ENCODE measurements around the gene PROZ.

Gene PROZ

DNA sequence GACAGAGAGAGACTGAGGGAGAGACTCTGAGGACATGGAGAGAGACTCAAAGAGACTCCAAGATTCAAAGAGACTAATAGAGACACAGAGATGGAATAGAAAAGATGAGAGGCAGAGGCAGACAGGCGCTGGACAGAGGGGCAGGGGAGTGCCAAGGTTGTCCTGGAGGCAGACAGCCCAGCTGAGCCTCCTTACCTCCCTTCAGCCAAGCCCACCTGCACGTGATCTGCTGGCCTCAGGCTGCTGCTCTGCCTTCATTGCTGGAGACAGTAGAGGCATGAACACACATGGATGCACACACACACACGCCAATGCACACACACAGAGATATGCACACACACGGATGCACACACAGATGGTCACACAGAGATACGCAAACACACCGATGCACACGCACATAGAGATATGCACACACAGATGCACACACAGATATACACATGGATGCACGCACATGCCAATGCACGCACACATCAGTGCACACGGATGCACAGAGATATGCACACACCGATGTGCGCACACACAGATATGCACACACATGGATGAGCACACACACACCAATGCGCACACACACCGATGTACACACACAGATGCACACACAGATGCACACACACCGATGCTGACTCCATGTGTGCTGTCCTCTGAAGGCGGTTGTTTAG lies 39.2 kb upstream of the PROZ start:
- FAIRE-seq (no peak), DNase-seq (ENCODE audit: low spot score) (no peak)

DNA sequence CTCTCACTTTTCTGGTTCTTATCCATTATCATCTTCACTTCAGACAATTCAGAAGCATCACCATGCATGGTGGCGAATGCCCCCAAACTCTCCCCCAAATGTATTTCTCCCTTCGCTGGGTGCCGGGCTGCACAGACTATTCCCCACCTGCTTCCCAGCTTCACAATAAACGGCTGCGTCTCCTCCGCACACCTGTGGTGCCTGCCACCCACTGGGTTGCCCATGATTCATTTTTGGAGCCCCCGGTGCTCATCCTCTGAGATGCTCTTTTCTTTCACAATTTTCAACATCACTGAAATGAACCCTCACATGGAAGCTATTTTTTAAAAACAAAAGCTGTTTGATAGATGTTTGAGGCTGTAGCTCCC lies 38.6 kb upstream of the PROZ start:
- DNase-seq (ENCODE audit: low spot score), result no peak
- no peak for FAIRE-seq

DNA sequence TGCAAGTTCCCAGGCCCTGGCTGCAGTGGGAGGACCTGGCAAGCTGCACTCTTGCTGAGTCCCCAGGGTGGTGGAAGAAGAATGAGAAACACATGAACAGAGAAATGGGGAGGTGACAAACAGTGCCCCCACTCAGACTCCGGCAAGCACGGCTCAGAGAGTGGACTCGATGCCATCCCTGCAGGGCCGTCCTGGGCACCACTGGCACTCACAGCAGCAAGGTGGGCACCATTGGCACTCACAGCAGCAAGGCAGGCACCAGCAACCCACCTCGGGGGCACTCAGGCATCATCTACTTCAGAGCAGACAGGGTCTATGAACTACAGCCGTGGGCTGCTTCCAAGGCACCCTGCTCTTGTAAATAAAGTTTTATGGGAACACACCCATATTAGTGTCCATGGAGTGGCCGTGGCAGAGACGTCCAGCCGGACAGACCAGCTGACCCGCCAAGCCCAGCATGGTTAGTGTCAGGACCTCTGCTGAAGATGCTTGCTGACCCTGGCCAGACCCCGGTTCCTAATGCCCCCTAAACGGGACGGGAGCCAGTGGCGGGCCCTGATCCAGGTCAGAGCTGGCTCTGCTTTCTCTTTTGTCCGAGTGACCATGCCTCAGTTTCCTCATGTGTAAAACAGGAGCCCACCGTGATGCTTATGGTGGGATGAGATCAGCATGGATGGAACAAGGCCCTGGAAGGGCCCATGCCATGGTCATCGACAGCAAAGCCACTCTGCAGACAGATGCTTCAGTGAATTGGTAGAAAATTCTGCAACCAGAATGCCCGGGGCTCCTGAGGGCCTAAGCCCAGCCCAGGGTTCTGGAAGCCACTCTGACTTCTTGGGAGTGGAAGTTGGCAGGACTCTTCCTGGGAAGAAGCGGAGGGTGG lies 37.9 kb upstream of the PROZ start:
- DNase-seq (ENCODE audit: low spot score) (no peak), FAIRE-seq (no peak)

DNA sequence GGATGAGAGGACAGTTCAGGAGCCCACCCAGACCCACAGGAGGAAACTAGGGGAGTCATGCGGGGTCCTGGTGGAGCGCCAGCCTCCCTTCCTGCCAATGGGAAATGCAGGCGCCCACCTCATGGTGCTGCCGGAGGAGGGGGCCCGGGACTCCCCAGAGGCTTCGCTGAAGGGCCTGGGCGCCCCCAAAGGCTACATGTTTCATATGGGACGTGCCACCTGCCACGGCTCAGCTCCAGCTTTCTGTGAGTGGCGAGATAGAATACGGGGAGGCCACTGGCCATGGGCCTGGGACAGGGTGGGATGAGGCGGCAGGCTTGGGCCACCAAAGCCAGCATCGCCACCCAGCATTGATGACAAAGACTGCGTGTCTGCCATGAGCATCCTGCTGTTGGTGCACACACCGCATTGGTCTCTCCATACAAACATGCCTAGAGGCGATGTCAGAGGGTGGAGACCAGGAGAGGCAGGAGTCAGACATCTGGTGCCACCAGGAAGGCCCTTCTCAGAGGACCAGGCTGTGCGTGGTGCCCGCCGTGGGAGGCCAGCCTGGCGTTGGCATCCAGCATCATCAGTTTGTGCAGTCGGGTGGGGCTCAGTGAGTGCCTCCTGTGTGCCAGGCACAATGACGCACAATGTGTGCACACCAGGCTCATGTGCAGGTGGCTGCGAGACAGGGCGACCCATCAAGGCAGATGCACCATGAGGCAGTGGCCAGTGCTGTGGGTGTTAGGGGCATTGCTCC lies 37.1 kb upstream of the PROZ start:
- FAIRE-seq (no peak), DNase-seq (ENCODE audit: low spot score) (no peak)

DNA sequence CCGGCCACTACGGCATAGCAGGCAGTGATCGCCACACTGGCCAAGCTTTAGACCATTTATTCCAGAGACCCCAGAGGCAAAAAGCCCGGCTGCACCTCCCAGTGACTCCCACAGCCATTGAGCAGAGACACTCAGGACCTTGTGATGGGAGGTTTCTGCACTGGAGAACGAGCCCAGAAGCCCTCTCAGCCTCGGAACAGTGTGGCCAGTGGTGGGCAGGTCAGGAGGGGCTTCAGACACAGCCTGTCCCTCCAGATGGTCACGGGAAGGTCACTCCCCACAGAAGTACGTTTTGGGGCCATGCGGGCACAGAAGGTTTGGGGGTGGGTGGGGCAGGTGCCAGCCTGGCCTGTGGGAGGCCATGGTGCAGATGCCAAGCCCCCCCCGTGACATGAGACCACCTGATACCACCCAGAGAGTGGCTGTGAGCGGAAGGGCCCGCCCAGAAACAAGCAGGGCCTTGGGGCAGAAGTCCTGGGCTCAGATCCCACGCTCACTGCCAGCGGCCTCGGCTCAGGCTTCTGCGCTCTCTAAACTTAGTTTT lies 36.4 kb upstream of the PROZ start:
- FAIRE-seq (no peak), DNase-seq (ENCODE audit: low spot score) (no peak)

DNA sequence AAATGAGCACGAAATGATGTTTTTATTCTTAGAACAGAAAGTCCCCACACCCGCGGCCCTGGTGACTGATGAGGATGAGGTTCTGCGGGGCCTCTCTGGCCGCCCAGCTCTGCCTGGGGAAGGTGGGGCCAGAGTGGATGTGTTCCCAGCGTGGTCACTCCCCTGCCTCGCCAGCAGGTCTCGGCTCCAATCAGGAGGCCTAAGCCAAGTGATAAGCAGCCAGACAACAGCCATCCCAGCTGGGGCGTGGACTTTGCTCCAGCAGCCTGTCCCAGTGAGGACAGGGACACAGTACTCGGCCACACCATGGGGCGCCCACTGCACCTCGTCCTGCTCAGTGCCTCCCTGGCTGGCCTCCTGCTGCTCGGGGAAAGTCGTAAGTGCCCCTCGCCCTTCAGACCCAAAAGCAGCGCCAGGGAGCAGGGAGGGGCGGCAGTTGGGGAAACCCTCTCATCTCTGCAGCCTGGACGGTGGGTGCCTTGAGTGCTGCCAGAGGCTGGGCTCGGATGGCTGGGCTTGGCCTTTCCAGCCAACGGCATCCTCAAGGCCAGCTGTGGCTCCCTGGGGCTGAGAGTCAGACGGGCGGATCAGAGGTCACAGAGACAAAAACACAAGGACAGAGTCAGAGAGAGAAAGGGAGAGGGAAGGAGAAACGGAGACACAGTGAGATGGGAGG lies 35.8 kb upstream of the PROZ start, which contains the start of gene F10:
Gene F10 (plus strand): TSS at position 250 of the 676 bp plus-strand sequence. CDS start 57 bp downstream, at position 307.
- FAIRE-seq, result no peak

DNA sequence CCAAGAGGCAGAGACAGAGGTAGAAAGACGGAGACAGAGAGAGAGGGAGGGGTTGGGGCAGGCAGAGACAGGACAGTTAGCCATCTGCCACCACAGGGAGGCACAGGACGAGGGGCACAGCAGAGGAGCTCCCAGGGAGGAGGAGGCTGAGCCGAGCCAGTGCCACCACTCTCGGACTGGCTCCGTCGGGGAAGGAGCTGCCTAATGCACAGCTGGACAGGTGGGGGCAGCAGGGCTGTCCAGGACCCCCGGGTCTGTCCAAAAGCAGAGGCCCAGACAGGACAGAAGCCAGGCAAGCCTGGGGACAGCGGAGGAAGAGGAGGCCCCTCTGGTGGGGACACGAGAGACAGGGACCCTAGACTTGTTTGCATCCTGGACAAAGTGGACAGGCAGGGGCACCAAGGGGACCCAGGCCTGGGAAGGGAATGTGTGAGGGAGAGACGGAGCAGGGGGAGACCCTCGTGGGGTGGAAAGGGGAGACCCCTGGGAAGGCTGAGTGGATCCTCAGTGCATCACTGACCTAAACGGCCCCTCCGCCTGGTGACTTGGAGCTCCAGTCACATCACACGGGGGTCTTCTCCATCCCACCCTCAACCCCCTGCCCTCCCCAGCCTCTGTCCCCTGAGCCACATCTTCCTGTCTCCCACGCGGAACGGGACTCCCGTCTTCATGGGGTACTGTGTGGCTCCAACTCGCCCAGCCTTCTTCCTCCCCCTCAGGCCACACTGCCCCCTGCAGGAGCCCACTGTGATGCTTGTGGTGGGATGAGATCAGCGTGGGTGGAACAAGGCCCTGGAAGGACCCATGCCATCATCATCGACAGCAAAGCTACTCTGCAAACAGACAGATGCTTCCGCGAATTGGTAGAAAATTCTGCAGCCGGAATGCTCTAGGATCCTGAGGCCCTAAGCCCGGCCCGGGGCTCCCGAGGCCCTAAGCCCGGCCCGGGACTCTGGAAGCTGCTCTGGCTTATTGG lies 34.9 kb upstream of the PROZ start:
- FAIRE-seq (no peak), DNase-seq (ENCODE audit: low spot score) (no peak)

More for the DNA sequence above, 35.8 kb upstream of the PROZ start, which contains the start of gene F10:
- DNase-seq (ENCODE audit: low spot score), result no peak

DNA sequence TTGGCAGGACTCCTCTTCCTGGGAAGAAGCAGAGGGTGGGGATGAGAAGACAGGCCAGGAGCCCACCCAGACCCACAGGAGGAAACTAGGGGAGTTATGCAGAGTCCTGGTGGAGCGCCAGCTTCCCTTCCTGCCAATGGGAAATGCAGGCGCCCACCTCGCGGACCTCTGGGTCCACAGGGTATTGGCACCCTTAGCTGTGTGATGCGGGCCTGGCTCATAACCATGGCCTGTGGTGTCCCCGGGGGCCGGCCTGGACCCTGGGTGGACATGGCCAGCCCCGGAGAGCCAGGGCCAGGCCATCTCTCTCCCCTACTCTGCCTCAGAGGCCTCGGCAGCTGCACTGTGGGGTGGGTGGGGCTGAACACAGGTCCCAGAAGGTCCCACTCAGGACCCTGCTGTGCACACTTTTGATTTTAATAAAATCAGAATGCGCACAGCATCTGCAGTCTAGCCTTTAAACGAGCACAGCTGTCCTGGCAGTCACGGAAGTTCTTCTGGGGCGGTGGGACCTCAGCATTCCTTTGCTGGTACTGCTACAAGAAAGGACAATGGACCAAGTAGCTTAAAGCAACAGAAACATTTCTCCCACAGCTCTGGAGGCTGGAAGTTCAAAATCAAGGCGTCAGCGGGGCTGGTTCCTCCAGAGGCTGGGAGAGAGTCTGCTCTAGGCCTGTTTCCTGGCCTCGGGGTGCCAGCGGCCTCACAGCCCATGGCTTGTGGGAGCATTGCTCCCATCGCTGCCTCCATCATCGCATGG lies 34.1 kb upstream of the PROZ start:
- FAIRE-seq (no peak), DNase-seq (ENCODE audit: low spot score) (no peak)

DNA sequence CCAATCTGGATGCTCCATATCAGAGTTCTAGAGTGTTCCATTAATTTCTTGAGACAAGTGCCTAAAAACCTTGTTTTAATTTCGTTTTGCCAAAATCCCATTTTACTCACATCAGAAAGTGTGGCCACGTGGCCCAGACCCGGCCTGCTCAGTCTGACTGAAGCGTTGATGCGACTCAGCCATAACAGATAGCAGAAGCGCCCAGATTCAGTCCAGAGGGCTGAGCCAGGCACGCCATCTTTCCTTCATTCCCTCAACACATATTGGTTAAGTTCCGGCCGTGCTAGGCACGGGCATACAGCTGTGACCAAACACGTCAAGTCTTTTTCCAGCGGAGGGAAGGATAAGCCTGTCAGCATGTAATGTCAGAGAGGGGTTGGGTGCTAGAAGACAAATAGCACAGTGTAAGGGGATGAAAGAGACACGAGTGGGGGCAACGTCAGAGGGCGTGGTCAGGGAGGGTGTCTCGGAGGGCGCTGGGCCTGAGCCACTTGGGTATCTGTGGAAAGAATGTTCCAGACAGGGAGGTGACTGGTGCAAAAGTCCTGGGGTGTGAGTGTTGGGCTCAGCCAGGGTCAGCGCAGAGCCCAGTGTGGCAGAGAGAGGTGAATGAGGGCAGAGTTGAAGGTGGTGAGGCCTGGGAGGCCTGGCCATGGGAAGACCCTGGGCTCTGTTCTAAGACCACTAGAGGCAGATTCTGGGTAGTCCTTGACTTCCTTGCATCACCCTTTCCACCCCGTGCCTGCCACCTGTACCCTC lies 32.8 kb upstream of the PROZ start:
- FAIRE-seq (no peak), DNase-seq (ENCODE audit: low spot score) (no peak)

DNA sequence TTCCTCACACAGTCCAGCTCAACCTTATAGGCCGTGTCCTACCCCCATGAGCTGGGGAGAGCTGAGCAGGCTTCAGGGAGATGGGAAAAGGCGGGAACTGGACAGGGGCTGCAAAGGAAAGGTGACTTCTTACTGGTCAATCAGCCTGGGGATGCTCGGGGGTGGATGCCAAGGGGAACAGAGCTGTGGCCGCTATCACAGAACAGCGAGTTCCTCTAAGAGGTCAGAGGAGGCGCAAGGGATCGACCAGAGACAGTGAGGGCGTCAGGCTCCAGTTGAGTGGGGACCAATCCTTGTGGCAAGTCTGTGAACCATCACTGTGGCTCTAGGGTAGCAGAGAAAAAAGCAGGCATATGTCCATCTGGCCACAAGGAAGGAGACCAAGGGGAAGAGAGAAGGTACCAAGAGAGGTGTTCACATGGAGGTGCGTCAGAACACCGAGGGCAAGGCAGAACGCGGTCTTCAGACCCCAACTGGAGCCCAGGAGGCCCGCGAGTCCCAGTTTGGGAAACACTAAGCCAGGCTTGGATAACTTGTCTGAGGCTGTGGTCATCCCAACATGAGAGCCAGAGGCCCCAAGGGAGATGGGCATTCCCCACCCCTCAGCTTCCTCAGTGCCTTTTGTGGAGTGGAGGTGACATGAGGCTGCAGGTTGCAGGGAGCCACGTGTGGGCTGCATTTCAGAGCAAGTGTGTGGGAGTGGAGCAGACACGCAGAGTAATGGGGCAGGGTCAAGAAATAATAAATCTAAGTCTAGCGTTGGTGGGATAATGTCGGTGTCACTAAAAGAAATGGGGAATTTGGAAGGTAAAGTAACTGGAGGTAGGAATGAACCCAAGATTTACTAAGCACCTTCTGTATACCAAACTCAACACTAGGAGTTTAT lies 31.9 kb upstream of the PROZ start:
- no peak for DNase-seq (ENCODE audit: low spot score)
- FAIRE-seq, result no peak

DNA sequence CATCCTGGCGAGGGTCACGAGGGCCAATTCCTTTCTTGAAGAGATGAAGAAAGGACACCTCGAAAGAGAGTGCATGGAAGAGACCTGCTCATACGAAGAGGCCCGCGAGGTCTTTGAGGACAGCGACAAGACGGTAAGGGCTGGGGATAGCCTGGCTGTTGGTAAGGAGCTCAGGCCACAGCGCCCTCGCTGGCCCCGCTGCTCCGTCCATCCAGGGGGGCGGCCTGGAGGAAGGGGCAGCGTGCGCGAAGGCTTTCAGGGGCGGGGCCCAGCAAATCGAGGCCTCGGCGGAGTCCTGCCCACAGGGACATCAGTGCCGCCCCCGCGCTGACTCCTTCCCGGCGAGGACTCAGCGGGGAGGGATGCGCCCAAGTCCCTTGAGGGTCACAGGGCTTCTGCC lies 29.0 kb upstream of the PROZ start:
- DNase-seq (ENCODE audit: low spot score), result no peak
- no peak for FAIRE-seq

DNA sequence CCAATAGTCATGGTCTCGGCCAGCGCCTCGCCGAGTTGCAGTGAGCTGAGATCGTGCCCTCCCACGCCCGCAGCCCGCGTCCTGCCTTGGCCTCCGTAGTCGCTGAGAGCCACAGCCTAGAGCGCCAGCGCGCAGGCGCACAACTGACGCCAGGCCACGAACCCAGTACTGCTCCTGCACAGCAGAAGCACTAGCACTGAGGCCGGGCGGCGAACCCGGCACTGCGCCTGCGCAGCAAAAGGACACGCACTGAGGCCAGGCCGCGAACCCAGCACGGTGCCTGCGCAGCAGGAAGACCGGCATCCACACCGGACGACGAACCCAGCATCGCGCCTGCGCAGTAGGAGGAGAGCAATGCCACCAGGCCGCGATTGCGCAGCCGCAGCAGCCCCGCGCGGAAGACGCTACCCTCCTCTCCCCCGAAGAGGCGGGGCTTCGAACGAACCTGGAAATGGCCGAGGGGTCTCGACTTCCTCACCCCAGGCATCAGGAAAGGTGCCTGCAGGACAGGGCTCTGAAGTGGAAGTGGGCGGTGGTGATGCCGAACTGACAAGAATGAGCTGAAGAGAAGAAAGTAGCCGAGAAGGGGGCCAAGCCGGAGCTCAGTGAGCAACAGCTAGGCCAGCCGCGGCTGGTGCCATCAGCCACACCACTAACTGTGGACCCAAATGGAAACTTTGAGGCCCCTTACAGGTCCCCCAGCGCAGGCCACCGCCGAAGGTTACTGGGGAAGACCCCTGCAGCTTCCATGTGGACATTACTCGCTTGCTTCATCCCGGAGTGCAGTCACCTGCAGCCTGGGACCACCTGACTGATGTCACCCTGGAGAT lies 28.3 kb upstream of the PROZ start:
- no peak for FAIRE-seq
- no peak for DNase-seq (ENCODE audit: low spot score)

DNA sequence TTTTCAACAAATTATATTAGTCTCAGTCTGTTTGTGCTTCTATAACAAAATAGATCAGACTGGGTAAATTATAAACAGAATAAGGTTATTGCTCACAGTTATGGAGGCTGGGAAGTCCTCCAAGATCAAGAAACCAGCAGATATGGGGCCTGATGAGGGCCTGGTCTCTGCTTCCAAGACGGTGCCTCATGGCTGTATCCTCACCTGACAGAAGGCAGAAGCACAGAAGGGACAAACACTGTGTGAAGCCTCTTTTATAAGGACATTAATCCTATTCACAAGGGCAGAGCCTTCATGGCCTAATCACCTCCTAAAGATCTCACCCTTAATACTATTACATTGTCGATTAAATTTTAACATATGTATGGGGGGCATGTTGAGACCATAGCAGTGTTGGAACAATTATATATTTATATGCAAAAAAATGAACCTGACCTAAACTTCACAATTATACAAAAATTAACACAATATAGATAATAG lies 23.1 kb upstream of the PROZ start:
- DNase-seq (ENCODE audit: low spot score) (no peak), FAIRE-seq (no peak)

DNA sequence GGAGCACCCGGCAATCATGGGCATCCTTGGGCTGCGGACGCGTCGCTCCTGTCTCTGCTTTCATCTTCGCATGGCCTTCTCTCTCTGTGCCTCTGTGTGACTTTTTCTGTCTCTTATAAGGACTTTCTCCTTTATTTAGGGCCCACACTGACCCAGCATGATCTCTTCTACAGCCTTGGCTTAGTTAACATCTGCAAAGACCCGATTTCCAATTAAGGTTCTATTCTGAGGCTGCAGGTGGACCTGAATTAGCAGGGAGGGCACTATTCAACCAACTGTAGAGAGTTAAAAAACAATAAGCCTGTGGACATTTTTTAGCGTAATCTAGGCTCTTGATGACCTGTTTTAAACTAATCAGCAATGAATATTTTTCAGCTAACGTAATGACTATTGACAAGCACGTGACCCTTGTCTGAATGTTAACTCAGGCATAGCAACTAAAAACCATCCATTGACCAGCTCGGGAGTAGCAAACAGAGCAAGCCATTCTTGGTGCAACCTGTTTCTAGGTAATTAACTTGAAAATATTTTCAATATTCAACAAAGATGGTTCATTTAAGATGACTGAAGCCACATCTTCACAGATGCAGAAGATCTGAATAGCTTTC lies 20.7 kb upstream of the PROZ start:
- DNase-seq (ENCODE audit: low spot score) (no peak), FAIRE-seq (no peak)

DNA sequence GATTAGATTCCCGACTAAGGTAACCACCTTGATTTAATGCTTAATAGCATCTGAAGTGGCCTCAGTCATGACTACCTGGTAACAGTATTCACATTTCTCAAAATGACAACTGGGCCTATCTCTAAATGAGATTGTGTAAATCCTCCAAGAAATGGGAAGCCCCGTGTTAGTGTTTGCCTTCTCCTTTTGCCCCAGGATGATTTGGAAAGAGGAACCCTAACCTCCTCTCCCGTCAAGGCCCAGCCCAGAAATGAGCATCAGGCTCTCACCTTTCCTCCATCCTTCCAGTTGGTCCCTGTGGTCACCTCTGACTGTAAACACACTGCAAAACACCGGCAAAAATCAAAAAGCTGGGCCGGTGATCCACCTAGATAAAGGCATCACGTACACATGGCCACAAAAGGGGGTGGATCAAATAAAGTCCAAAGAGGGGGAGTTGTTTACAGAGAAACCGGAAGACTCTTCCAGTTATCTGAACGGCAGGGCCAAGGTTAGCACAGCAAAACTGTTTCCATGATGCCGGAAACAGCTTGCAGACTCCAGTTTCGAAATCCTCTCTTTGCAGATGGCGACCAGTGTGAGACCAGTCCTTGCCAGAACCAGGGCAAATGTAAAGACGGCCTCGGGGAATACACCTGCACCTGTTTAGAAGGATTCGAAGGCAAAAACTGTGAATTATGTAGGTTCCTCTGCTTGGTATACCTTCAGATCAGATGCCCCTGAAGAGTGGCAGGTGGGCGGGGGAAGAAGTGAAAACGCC lies 19.5 kb upstream of the PROZ start:
- FAIRE-seq (no peak), DNase-seq (ENCODE audit: low spot score) (no peak)

All from RCC 7860 (cell line).